NCI-H526 (cell line): ENCODE data around the gene MFAP2.
"Not testable (repeated sequence)": the region's sequence is repeated elsewhere in the genome, so short reads cannot be mapped to it uniquely, and the experiment has no call there.

ENCODE experiments used
- DNase-seq, 2 experiments: peaks; one replicate each; lab custom pipeline; 2025; lab: John Stamatoyannopoulos, UW

Gene MFAP2

GRCh38 chr1:16979475-16980327 is 719 bp downstream of the MFAP2 start:
- no peak for DNase-seq

GRCh38 chr1:16978567-16979474 is 1.6 kb downstream of the MFAP2 start:
- DNase-seq, result no peak

DNA sequence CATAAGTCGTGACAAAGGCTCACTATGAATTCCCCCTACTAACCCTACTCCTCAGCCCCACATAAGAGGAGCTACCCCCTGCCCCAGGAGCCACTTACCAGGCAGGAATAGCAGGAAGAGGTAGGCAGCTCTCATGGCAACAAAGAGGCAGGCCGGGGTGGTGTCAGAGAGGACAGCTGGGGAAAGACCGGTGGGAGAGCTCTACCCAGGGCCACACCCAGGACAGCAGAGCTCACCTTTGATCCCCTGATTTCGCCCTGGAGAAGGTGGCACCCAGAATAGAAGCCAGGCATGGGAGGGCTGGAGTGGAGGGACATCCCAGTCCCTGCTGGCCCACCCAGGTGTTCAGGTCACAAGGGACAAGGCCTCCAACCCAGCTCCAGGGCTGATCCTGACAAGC is 2.3 kb downstream of the MFAP2 start:
- DNase-seq, result no peak

GRCh38 chr1:16977377-16977776 is 3.0 kb downstream of the MFAP2 start:
- DNase-seq, result no peak

DNA sequence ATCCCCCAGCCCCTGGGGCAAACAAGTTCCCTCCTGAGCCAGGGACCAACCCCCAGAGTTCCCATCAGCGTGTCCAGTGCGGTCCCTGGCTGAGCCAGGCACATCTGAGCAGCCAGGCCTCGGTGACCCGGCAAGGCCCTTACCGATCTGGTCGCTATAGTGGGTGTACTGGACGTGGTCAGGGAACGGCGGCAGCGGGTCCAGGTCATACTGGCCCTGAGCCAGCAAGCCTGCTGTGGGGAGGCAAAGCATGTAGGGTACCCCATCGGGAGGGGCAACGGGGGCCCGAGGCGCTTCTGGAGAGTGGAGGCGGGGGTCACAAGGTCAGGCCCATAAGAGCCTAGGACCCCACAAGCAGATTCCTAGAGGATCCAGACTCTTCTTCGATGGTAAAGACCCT is 3.5 kb downstream of the MFAP2 start:
- DNase-seq, result no peak

DNA sequence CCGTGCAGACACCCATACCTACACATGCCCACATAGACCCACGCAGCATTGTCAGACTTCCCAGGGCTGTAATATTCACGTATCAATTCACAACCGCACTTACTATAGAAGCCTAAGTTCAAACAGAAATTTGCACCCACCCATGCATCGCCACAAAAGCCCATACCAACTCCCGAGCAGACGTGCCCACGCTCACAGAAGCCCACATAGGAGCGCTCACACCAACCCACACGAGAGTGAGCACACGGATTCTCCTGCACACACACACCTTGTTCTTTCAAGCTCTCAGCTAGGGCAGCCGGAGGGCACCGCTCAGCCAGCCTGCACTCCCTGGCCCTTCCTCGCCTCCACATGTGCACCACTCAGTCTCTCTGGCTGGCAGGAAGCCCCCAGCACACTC is 4.6 kb downstream of the MFAP2 start:
- DNase-seq, result no peak

DNA sequence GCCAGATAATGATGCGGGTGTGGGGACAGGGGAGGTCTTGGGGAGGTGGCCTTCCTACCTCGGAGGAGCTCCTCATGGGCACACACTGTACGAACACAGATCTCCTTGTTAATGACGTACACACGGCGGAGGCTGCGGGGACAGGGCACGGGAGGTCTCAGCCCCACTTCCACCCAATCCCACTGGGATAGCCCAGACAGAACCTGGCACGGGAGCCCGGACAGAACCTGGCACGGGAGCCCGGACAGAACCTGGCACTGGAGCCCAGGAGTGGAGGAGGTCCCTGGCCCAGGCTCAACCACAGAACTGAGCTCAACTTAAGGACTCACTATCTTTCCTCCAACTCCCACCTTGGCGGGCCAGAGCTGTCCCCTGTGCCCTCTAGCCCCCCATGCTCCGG is 5.2 kb downstream of the MFAP2 start:
- no peak for DNase-seq

DNA sequence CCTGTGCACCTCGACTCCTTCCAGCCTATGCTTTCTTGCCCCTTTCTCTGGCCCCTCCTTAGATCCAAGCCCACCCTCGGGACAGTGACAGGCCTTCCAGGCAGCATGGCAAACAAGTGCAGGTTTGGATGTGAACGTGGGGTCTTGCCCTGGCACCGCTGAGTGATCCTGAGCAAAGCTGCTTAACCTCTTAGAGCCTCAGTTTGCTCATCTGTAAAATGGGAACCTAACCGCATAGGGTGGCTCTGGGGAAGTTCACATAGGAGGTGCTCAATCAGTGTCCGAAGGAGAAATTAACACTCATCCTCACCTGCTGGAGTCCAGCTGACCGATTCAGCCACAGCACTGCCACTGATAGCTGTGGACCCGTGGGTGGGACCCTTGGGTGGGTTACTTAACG is 7.2 kb downstream of the MFAP2 start:
- no peak for DNase-seq

- DNase-seq, result no peak
These were observed 8.1 kb downstream of the MFAP2 start for GRCh38 chr1:16972189-16972895.

GRCh38 chr1:16971341-16972188 is 8.9 kb downstream of the MFAP2 start:
- DNase-seq, result no peak

GRCh38 chr1:16970132-16970910 is 10.1 kb downstream of the MFAP2 start:
- no peak for DNase-seq

- no peak for DNase-seq
These were observed 10.8 kb downstream of the MFAP2 start for GRCh38 chr1:16969651-16970050.

GRCh38 chr1:16969057-16969611 is 11.3 kb downstream of the MFAP2 start:
- no peak for DNase-seq

DNA sequence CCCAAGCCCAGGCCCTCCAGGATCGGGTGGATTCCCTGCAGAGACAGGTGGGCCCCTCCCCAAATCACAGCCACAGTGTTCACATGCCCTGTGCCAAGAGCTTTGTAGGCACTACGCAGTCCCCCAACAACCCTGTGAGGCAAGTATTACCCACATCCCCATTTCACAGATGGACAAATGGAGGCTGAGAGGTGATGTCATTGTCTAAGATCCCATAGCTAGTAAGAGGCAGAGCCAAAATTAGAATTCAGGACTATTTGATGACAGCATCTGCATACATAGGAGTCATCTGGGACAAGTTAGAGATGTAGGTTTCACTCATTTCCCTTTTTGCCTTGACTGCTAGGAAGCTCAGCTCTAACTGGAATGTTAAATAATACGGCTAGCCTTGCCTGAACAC is 12.0 kb downstream of the MFAP2 start:
- no peak for DNase-seq

DNA sequence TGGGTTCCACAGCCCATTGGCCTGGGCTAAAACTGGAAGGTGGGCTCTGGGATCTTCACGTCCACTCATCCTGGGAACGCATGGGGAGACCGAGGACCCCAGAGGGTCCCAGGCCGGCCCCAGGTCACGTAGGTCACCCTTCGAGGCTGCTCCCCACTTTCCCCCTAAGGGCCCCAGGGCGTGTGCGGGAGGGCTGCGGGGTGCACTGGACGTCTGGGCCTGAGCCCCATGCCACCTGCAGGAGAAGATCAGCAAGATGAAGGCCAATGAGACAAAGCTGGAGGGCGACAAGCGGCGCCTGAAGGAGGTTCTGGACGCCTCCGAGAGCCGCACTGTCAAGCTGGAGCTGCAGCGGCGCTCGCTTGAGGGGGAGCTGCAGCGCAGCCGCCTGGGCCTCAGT is 12.5 kb downstream of the MFAP2 start:
- DNase-seq, result no peak

- DNase-seq, result no peak
These were observed 13.3 kb downstream of the MFAP2 start for GRCh38 chr1:16967095-16967575.

DNA sequence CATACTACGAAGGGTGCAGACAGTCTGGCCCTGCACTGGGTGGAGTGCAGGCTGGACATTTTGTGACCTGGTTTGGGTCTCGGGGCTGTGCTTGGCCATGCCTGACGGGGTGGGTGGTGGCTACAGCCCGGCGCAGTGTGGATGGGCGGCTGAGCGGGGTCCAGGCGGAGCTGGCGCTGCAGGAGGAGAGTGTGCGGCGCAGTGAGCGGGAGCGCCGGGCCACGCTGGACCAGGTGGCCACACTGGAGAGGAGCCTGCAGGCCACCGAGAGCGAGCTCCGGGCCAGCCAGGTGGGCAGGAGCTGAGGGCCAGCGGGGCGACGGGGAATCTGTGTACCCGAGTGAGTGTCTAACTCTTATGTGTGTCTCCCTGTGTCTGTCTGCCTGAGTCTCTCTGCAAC is 14.1 kb downstream of the MFAP2 start:
- no peak for DNase-seq

- DNase-seq, result no peak
These were observed 14.8 kb downstream of the MFAP2 start for GRCh38 chr1:16965486-16966067.

- DNase-seq, result not testable (repeated sequence)
These were observed 16.3 kb downstream of the MFAP2 start for GRCh38 chr1:16964169-16964568.
